ENCODE results near the gene EPHB2. TPM values are rescaled to one million over a fixed set of nuclear protein-coding genes. Genes with fewer than 3 reads are reported as not detected.

Gene EPHB2
- polyA plus RNA-seq, 1 donor from 2014 or later = 22.8 TPM

DNA sequence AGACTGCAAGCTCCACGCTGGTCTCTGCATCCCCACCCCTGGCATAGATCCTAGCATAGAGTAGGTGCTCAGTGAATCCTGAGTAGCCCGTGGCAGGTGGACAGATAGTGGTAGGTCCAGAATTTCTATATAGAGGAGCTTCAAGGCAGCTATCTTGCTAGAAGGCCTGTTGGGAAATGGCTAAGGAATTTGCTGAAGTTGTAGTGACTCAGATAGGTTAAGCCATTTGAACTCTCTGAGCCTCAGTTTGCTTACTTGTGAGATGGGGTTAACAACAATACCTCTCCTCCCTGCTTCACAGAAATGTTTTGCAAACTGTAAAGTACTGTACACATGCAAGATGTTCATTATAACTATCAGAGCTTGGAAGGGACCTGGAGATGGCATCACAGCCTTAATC, 23.4 kb upstream of the EPHB2 start:
- Histone ChIP-seq H3K9ac (ENCODE audit: low read length) (no peak overlapping the region), H3K79me2 (replicated peaks; ENCODE audit: insufficient read depth, low read length) (no peaks in the 10 kb centered on the region), H3K36me3 (ENCODE audit: insufficient read depth, low read length) (no peaks in the 10 kb centered on the region), H3K27me3 (ENCODE audit: insufficient read depth, low read depth, low read length) (no peaks in the 10 kb centered on the region), H3K4me3 (ENCODE audit: low read length) (no peak overlapping the region), H3K4me2 (ENCODE audit: low read length) (no peak overlapping the region), H3K9me2 (ENCODE audit: insufficient read depth, low read length) (no peaks in the 10 kb centered on the region), H3F3A (ENCODE audit: insufficient read depth, low read length, poor library complexity, severe bottlenecking) (no peaks in the 10 kb centered on the region), H3K9me3 (ENCODE audit: low read length) (no peaks in the 10 kb centered on the region), H4K20me1 (ENCODE audit: insufficient read depth) (no peaks in the 10 kb centered on the region), H2AFZ (ENCODE audit: low read depth, low read length) (no peak overlapping the region), H3K27ac (ENCODE audit: low read length) (no peak overlapping the region)
- TF ChIP-seq, protein P1, sequence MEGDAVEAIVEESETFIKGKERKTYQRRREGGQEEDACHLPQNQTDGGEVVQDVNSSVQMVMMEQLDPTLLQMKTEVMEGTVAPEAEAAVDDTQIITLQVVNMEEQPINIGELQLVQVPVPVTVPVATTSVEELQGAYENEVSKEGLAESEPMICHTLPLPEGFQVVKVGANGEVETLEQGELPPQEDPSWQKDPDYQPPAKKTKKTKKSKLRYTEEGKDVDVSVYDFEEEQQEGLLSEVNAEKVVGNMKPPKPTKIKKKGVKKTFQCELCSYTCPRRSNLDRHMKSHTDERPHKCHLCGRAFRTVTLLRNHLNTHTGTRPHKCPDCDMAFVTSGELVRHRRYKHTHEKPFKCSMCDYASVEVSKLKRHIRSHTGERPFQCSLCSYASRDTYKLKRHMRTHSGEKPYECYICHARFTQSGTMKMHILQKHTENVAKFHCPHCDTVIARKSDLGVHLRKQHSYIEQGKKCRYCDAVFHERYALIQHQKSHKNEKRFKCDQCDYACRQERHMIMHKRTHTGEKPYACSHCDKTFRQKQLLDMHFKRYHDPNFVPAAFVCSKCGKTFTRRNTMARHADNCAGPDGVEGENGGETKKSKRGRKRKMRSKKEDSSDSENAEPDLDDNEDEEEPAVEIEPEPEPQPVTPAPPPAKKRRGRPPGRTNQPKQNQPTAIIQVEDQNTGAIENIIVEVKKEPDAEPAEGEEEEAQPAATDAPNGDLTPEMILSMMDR (IDR thresholded peaks at IDR 0.05; ENCODE audit: poor library complexity, severe bottlenecking) = no peak
- TF ChIP-seq EP300 (conservative IDR thresholded peaks at IDR 0.05; ENCODE audit: poor library complexity, severe bottlenecking) (no peak), MXI1 (conservative IDR thresholded peaks at IDR 0.05; ENCODE audit: poor library complexity, severe bottlenecking) (no peak), POLR2AphosphoS5 (IDR thresholded peaks at IDR 0.05) (no peak), SMC3 (conservative IDR thresholded peaks at IDR 0.05; ENCODE audit: poor library complexity) (no peak), EZH2 (IDR thresholded peaks at IDR 0.05; ENCODE audit: borderline replicate concordance, insufficient read depth, low read length, poor library complexity, severe bottlenecking) (no peak), RAD21 (conservative IDR thresholded peaks at IDR 0.05) (no peak), TAF1 (IDR thresholded peaks at IDR 0.05; ENCODE audit: low read depth) (no peak)
- TF ChIP-seq, protein P2, sequence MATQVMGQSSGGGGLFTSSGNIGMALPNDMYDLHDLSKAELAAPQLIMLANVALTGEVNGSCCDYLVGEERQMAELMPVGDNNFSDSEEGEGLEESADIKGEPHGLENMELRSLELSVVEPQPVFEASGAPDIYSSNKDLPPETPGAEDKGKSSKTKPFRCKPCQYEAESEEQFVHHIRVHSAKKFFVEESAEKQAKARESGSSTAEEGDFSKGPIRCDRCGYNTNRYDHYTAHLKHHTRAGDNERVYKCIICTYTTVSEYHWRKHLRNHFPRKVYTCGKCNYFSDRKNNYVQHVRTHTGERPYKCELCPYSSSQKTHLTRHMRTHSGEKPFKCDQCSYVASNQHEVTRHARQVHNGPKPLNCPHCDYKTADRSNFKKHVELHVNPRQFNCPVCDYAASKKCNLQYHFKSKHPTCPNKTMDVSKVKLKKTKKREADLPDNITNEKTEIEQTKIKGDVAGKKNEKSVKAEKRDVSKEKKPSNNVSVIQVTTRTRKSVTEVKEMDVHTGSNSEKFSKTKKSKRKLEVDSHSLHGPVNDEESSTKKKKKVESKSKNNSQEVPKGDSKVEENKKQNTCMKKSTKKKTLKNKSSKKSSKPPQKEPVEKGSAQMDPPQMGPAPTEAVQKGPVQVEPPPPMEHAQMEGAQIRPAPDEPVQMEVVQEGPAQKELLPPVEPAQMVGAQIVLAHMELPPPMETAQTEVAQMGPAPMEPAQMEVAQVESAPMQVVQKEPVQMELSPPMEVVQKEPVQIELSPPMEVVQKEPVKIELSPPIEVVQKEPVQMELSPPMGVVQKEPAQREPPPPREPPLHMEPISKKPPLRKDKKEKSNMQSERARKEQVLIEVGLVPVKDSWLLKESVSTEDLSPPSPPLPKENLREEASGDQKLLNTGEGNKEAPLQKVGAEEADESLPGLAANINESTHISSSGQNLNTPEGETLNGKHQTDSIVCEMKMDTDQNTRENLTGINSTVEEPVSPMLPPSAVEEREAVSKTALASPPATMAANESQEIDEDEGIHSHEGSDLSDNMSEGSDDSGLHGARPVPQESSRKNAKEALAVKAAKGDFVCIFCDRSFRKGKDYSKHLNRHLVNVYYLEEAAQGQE (IDR thresholded peaks at IDR 0.05; ENCODE audit: borderline replicate concordance) = no peak

DNA sequence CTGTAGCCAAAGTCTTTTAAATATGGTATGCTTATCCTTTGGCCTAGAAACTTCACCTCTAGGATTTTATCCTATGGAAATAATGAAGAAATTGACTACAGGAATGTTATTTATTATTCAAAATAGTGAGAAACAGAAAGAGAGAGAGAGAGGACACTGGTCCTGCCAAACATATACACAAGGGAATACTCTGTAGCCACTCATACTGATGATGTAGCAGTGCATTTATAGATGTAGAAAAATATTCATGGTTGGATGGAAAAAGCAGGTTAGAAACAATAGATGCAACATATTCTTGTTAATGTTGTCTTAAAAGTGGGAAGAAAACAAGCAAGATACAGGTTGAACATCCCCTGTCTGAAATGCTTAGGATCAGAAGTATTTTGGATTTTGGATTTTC, 22.2 kb upstream of the EPHB2 start:
- Histone ChIP-seq H3K36me3 (ENCODE audit: insufficient read depth, low read length) (no peaks in the 10 kb centered on the region), H3K9ac (ENCODE audit: low read length) (no peak overlapping the region), H3K27me3 (ENCODE audit: insufficient read depth, low read depth, low read length) (no peaks in the 10 kb centered on the region), H3F3A (ENCODE audit: insufficient read depth, low read length, poor library complexity, severe bottlenecking) (no peaks in the 10 kb centered on the region), H3K9me3 (ENCODE audit: low read length) (no peaks in the 10 kb centered on the region), H3K79me2 (replicated peaks; ENCODE audit: insufficient read depth, low read length) (no peaks in the 10 kb centered on the region), H3K4me2 (ENCODE audit: low read length) (no peak overlapping the region), H4K20me1 (ENCODE audit: insufficient read depth) (no peaks in the 10 kb centered on the region), H2AFZ (ENCODE audit: low read depth, low read length) (no peak overlapping the region), H3K27ac (ENCODE audit: low read length) (no peak overlapping the region), H3K4me3 (ENCODE audit: low read length) (no peak overlapping the region), H3K9me2 (ENCODE audit: insufficient read depth, low read length) (no peaks in the 10 kb centered on the region)
- TF ChIP-seq EZH2 (IDR thresholded peaks at IDR 0.05; ENCODE audit: borderline replicate concordance, insufficient read depth, low read length, poor library complexity, severe bottlenecking) = no peak
- TF ChIP-seq, protein P1 (IDR thresholded peaks at IDR 0.05; ENCODE audit: poor library complexity, severe bottlenecking) = no peak
- no peak for TF ChIP-seq SMC3 (conservative IDR thresholded peaks at IDR 0.05; ENCODE audit: poor library complexity)
- no peak for TF ChIP-seq RAD21 (conservative IDR thresholded peaks at IDR 0.05)
- TF ChIP-seq MXI1 (conservative IDR thresholded peaks at IDR 0.05; ENCODE audit: poor library complexity, severe bottlenecking) = no peak
- no peak for TF ChIP-seq TAF1 (IDR thresholded peaks at IDR 0.05; ENCODE audit: low read depth)
- no peak for TF ChIP-seq EP300 (conservative IDR thresholded peaks at IDR 0.05; ENCODE audit: poor library complexity, severe bottlenecking)
- no peak for TF ChIP-seq POLR2AphosphoS5 (IDR thresholded peaks at IDR 0.05)
- TF ChIP-seq, protein P2 (IDR thresholded peaks at IDR 0.05; ENCODE audit: borderline replicate concordance) = no peak
